HG03439 (cell line): Measurements from ENCODE around the gene EFR3B.
"Not testable (repeated sequence)": the region's sequence is repeated elsewhere in the genome, so short reads cannot be mapped to it uniquely, and the experiment has no call there.

Experiments used
- ATAC-seq: cut with Tn5 transposase; IDR thresholded peaks from one replicate; pipeline ENCODE4 v1.9.1; 2021; ENCODE audit warnings: mild to moderate bottlenecking, moderate library complexity; ENCODE audit not compliant: unreplicated experiment

EFR3B gene

GRCh38 chr2:25104736-25105135 lies 62.9 kb downstream of the EFR3B start:
- ATAC-seq: no peak

GRCh38 chr2:25105336-25106085 lies 63.6 kb downstream of the EFR3B start:
- no peak for ATAC-seq

GRCh38 chr2:25109822-25110221 lies 67.9 kb downstream of the EFR3B start:
- no peak for ATAC-seq

- no peak for ATAC-seq
Observed at GRCh38 chr2:25112113-25112512, 70.2 kb downstream of the EFR3B start.

- no peak for ATAC-seq
Observed at GRCh38 chr2:25115249-25115883, 73.5 kb downstream of the EFR3B start.

GRCh38 chr2:25115902-25116301 lies 74.0 kb downstream of the EFR3B start:
- no peak for ATAC-seq

- no peak for ATAC-seq
Observed at GRCh38 chr2:25116956-25117355, 75.1 kb downstream of the EFR3B start.

- ATAC-seq: no peak
Observed at GRCh38 chr2:25119263-25119662, 77.4 kb downstream of the EFR3B start.

GRCh38 chr2:25122367-25122766 lies 80.5 kb downstream of the EFR3B start:
- ATAC-seq: no peak

- ATAC-seq: no peak
Observed at GRCh38 chr2:25123682-25124081, 81.8 kb downstream of the EFR3B start.

GRCh38 chr2:25125189-25125588 lies 83.3 kb downstream of the EFR3B start:
- ATAC-seq: no peak

- no peak for ATAC-seq
Observed at GRCh38 chr2:25125976-25126375, 84.1 kb downstream of the EFR3B start.

GRCh38 chr2:25127071-25127470 lies 85.2 kb downstream of the EFR3B start:
- ATAC-seq: not testable (repeated sequence)

GRCh38 chr2:25127646-25128045 lies 85.8 kb downstream of the EFR3B start:
- ATAC-seq: no peak

GRCh38 chr2:25129901-25130520 lies 88.1 kb downstream of the EFR3B start:
- no peak for ATAC-seq

GRCh38 chr2:25131253-25131566 lies 89.3 kb downstream of the EFR3B start:
- ATAC-seq: no peak

GRCh38 chr2:25131567-25132298 lies 89.9 kb downstream of the EFR3B start:
- no peak for ATAC-seq

GRCh38 chr2:25132299-25132635 lies 90.4 kb downstream of the EFR3B start:
- ATAC-seq: no peak

GRCh38 chr2:25132693-25133092 lies 90.8 kb downstream of the EFR3B start:
- no peak for ATAC-seq

GRCh38 chr2:25140535-25140934 lies 98.7 kb downstream of the EFR3B start:
- not testable (repeated sequence) for ATAC-seq

GRCh38 chr2:25141120-25141519 lies 99.2 kb downstream of the EFR3B start:
- no peak for ATAC-seq

GRCh38 chr2:25145803-25146202 lies 103.9 kb downstream of the EFR3B start:
- ATAC-seq: no peak
